HepG2 (cell line): ENCODE measurements around the gene BBS4. TPM values are rescaled to one million over a fixed set of nuclear protein-coding genes. Genes with fewer than 3 reads are reported as not detected.
A peak's percentile ranks its signal among the peaks of the same experiment; 100 is the strongest.

Experiments used
- DR1 ChIP-seq: sonication (generic); formaldehyde crosslinking; IDR thresholded peaks from 2 replicates; pipeline ENCODE4 v1.8.0; 2021; ENCODE audit warnings: mild to moderate bottlenecking, missing genetic modification reagents, inconsistent platforms
- ESRRA ChIP-seq: sonication (generic); formaldehyde crosslinking; IDR thresholded peaks from 2 replicates; pipeline ENCODE4 v1.5.1; 2020; ENCODE audit warnings: mild to moderate bottlenecking, low read depth, missing genetic modification reagents
- GMEB1 ChIP-seq: sonication (generic); formaldehyde crosslinking; IDR thresholded peaks from 2 replicates; pipeline ENCODE4 v1.5.1; 2020; ENCODE audit warnings: missing genetic modification reagents, mild to moderate bottlenecking, borderline replicate concordance
- IRF2 ChIP-seq: IDR thresholded peaks from 2 replicates; pipeline ENCODE4 v1.6.1; 2018; ENCODE audit warnings: missing genetic modification reagents, missing compliant biosample characterization
- JDP2 ChIP-seq: sonication (generic); formaldehyde crosslinking; IDR thresholded peaks from 2 replicates; pipeline ENCODE4 v1.8.1; 2022; ENCODE audit warnings: missing genetic modification reagents, borderline replicate concordance
- KDM5B ChIP-seq: sonication (generic); formaldehyde crosslinking; IDR thresholded peaks from 2 replicates; pipeline ENCODE4 v1.4.0; 2020; ENCODE audit warnings: missing genetic modification reagents, mild to moderate bottlenecking, borderline replicate concordance
- MYC ChIP-seq: sonication (generic); formaldehyde crosslinking; IDR thresholded peaks from 2 replicates; pipeline ENCODE4 v1.9.0; 2021; ENCODE audit warnings: missing genetic modification reagents, borderline replicate concordance
- NFE2L1 ChIP-seq: sonication (generic); formaldehyde crosslinking; IDR thresholded peaks from 2 replicates; pipeline ENCODE4 v1.4.0; 2020; ENCODE audit warnings: missing genetic modification reagents, mild to moderate bottlenecking, borderline replicate concordance
- RCOR2 ChIP-seq: IDR thresholded peaks from 2 replicates; pipeline ENCODE4 v1.6.1; 2016; ENCODE audit warnings: missing biosample characterization, missing genetic modification reagents
- TRIM22 ChIP-seq: fragments of 450-650 bp; IDR thresholded peaks from 2 replicates; pipeline ENCODE4 v1.6.1; 2017
- UBTF ChIP-seq: sonication (generic); formaldehyde crosslinking; IDR thresholded peaks from 2 replicates; pipeline ENCODE4 v1.4.0; 2020; ENCODE audit warnings: mild to moderate bottlenecking, missing genetic modification reagents
- ZBTB21 ChIP-seq: sonication (generic); formaldehyde crosslinking; IDR thresholded peaks from 2 replicates; pipeline ENCODE4 v1.4.0; 2020; ENCODE audit warnings: missing genetic modification reagents
- ZBTB38 ChIP-seq: sonication (generic); formaldehyde crosslinking; IDR thresholded peaks from 2 replicates; pipeline ENCODE4 v1.5.1; 2020; ENCODE audit warnings: mild to moderate bottlenecking, missing genetic modification reagents
- ZGPAT ChIP-seq: IDR thresholded peaks from 2 replicates; pipeline ENCODE4 v1.6.1; 2016; ENCODE audit warnings: mild to moderate bottlenecking
- ZMAT5 ChIP-seq: sonication (generic); formaldehyde crosslinking; IDR thresholded peaks from 2 replicates; pipeline ENCODE4 v1.5.0; 2020; ENCODE audit warnings: mild to moderate bottlenecking, low read depth, missing genetic modification reagents, borderline replicate concordance
- ZNF563 ChIP-seq: sonication (generic); formaldehyde crosslinking; IDR thresholded peaks from 2 replicates; pipeline ENCODE4 v1.8.0; 2022; ENCODE audit warnings: mild to moderate bottlenecking, moderate library complexity, missing genetic modification reagents
- ZNF605 ChIP-seq: sonication (generic); formaldehyde crosslinking; IDR thresholded peaks from 2 replicates; pipeline ENCODE4 v1.8.0; 2022; ENCODE audit warnings: mild to moderate bottlenecking, missing genetic modification reagents
- ZNF629 ChIP-seq: sonication (generic); formaldehyde crosslinking; conservative IDR thresholded peaks from 2 replicates; pipeline ENCODE4 v1.5.0; 2020; ENCODE audit warnings: missing genetic modification reagents
- ZNF639 ChIP-seq: conservative IDR thresholded peaks from 2 replicates; pipeline ENCODE4 v1.6.1; 2018; ENCODE audit warnings: missing genetic modification reagents
- ZNF75D ChIP-seq: sonication (generic); formaldehyde crosslinking; IDR thresholded peaks from 2 replicates; pipeline ENCODE4 v1.8.1; 2023; ENCODE audit warnings: missing genetic modification reagents, mild to moderate bottlenecking, borderline replicate concordance
- polyA plus RNA-seq, 8 experiments: library from polyadenylated mRNA; depleted of rRNA in 3 of 8; stranded (reverse) in 7 of 8; unstranded in 1 of 8; fragments of >200 nt; fragmentation: Illumina TruSeq in 4 of 8; extraction: Trizol in 4 of 8; gene quantifications; 2 replicates each; pipeline versions ENCODE4 v1.2.1 to v1.2.3, GENCODE V29; 2011 to 2016; ENCODE audit warnings: low read depth in 4 of 8, missing spikeins in 1 of 8, mixed read lengths in 1 of 8; ENCODE audit not compliant: insufficient read depth in 1 of 8
- total RNA-seq, 5 experiments: library from RNA; depleted of rRNA; stranded (reverse); fragments of >200 nt; fragmentation: Illumina TruSeq; extraction: Trizol; gene quantifications; 2 replicates each; pipeline ENCODE4 v1.2.3, GENCODE V29; 2016; ENCODE audit warnings: low read depth in 1 of 5

BBS4 gene
- total and polyA plus RNA-seq, 2 of the 13 experiments (the other 11 are each of a cell fraction or from before 2014, with no cell fraction given), result 16.0 to 21.3 TPM

GRCh38 chr15:72685925-72686794 is at the start of gene BBS4, which contains the start of gene HIGD2B (continued):
- no peak; the same call in 1 of the 2 replicates for TF ChIP-seq ZGPAT
- 0 out of 2 replicates have a peak, but pooled peaks have one; percentile 26 for TF ChIP-seq IRF2
- TF ChIP-seq TRIM22, result no peak
- peak; percentile 60; the same call in 1 of the 2 replicates for TF ChIP-seq ZBTB38
- no peak for TF ChIP-seq JDP2
- 0 out of 2 replicates have a peak, but pooled peaks have one; percentile 46 for TF ChIP-seq ZNF639
- no peak for TF ChIP-seq ESRRA (CRISPR knock-in tag)
- TF ChIP-seq NFE2L1 (CRISPR knock-in tag), result no peak
- TF ChIP-seq UBTF (CRISPR knock-in tag), result peak; percentile 91
- peak; percentile 47; the same call in 1 of the 2 replicates for TF ChIP-seq ZBTB21 (CRISPR knock-in tag)
- no peak for TF ChIP-seq DR1 (CRISPR knock-in tag)
- peak; percentile 65; the same call in 1 of the 2 replicates for TF ChIP-seq ZNF605
- no peak for TF ChIP-seq ZMAT5
- TF ChIP-seq GMEB1 (CRISPR knock-in tag), result peak; percentile 40; the same call in 1 of the 2 replicates
- TF ChIP-seq RCOR2 (CRISPR knock-in tag), result no peak
- no peak for TF ChIP-seq ZNF629 (CRISPR knock-in tag)
- TF ChIP-seq KDM5B (CRISPR knock-in tag), result peak; percentile 73; the same call in 1 of the 2 replicates
- TF ChIP-seq ZNF75D (CRISPR knock-in tag), result no peak
- TF ChIP-seq ZNF563 (CRISPR knock-in tag), result 0 out of 2 replicates have a peak, but pooled peaks have one; percentile 29
- peak; percentile 66; the same call in 1 of the 2 replicates for TF ChIP-seq MYC (CRISPR knock-in tag)
